AG10803 (cell line): ENCODE results near the gene FAR2.
A peak's percentile ranks its signal among the peaks of the same experiment; 100 is the strongest.
"Not testable (repeated sequence)": the region's sequence is repeated elsewhere in the genome, so short reads cannot be mapped to it uniquely, and the experiment has no call there.

Experiments used
- DNase-seq: peaks from one replicate; pipeline ENCODE4 v3.0.0; 2010; ENCODE audit warnings: low read depth
- H3K4me3 ChIP-seq: 2 replicates; pipeline ENCODE4 v1.5.1; 2011; ENCODE audit warnings: mild to moderate bottlenecking, low read length, control low read depth
- TF ChIP-seq, protein P1 (sequence below): conservative IDR thresholded peaks from 2 replicates; pipeline ENCODE4 v1.5.1; 2011; ENCODE audit warnings: mild to moderate bottlenecking, low read length, control low read depth, inconsistent platforms

FAR2 gene

DNA sequence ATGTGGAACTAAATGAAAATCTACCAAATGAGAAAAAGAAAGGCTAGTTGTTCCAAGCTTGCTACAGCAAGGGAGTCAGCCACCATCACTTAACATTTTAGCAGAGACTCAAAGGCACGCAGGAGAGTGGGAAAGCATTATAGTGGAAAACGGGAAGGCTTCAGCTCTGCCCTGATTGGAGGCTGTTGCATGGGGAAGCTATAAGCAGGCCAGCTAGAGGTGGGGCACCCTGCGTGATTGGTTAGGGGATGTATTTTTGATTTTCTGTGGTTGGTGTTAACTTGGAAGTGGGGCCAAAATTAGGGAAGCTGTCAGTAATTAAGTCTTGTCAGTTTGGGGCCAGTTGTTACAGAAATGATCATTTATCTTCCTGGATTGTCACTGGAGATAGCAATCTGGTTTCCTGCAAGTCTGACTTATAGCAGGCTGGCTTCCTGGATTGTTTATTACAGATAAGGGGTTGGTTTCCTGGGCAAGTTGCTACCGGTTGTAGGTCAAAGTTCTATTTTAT is 93.9 kb downstream of the FAR2 start:
- DNase-seq = no peak
- no peak overlapping the region for H3K4me3 ChIP-seq
- TF ChIP-seq, protein P1, sequence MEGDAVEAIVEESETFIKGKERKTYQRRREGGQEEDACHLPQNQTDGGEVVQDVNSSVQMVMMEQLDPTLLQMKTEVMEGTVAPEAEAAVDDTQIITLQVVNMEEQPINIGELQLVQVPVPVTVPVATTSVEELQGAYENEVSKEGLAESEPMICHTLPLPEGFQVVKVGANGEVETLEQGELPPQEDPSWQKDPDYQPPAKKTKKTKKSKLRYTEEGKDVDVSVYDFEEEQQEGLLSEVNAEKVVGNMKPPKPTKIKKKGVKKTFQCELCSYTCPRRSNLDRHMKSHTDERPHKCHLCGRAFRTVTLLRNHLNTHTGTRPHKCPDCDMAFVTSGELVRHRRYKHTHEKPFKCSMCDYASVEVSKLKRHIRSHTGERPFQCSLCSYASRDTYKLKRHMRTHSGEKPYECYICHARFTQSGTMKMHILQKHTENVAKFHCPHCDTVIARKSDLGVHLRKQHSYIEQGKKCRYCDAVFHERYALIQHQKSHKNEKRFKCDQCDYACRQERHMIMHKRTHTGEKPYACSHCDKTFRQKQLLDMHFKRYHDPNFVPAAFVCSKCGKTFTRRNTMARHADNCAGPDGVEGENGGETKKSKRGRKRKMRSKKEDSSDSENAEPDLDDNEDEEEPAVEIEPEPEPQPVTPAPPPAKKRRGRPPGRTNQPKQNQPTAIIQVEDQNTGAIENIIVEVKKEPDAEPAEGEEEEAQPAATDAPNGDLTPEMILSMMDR = no peak

DNA sequence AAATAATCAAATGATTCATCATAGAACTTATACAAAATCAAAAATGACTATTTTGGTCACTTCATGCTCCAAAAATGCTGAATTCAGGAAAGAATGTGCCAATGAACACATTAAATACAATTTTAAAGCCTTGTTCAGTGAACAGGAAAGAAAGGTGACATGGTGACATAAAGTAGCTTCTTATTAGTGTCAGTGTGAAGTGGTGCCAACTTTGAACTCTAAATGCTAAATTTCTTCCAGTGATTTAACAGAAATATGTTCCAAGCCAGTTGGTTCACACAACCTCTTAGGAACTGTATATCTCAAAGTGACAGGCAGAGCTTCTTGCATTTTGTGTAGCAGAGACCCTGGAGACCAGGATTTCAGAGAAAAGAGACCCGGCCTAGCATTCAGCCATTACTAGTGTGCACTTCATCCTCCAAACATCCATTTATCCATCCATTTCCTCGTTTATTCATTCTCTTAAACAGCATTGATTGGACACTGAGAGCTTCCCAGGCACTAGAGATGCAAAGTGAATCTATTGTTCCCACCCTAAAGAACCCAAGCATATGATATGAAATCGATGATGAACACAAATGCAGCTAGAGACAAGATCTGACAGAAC is 95.2 kb downstream of the FAR2 start:
- TF ChIP-seq, protein P1 = no peak
- no peak overlapping the region for H3K4me3 ChIP-seq
- DNase-seq = no peak

DNA sequence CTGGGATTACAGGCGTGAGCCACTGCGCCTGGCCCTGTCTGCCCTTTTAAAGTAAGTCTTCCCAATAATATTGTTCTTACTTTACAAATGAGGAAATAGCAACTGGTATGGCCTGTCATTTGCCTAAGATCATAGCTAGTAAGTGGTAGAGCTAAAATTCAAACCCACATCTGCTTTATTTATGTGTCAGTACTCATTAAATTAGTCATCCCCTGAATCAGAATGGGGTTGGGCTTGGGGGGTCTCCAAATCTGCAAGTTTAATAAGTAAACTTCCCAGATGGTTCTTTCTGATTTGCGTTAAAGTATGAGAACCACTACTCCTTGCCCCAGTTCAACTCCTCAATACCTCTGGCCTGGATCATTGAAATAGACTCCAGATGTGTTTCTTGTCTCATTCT is 96.2 kb downstream of the FAR2 start:
- DNase-seq = peak; percentile 8
- H3K4me3 ChIP-seq = no peak overlapping the region
- TF ChIP-seq, protein P1 = no peak

DNA sequence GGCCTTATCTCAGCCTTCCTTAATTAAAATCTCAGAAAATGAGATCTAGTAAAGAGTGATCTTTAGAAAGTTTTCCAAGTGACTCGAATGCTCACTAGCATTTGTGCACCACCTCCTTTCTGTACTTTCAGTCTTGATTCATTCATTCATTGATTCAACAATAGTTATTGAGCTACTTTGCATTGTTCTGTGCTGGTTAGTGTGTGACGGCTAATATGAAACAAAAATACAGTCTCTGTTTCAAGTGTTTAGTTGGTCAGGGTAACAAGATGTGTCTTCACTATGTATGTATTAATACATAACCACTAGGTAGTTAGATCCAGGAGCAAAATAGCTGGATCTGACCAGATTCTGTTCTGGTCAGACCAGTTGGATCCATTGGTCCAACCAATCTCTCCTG is 100.9 kb downstream of the FAR2 start:
- no peak for DNase-seq
- no peak overlapping the region for H3K4me3 ChIP-seq
- TF ChIP-seq, protein P1 = no peak

DNA sequence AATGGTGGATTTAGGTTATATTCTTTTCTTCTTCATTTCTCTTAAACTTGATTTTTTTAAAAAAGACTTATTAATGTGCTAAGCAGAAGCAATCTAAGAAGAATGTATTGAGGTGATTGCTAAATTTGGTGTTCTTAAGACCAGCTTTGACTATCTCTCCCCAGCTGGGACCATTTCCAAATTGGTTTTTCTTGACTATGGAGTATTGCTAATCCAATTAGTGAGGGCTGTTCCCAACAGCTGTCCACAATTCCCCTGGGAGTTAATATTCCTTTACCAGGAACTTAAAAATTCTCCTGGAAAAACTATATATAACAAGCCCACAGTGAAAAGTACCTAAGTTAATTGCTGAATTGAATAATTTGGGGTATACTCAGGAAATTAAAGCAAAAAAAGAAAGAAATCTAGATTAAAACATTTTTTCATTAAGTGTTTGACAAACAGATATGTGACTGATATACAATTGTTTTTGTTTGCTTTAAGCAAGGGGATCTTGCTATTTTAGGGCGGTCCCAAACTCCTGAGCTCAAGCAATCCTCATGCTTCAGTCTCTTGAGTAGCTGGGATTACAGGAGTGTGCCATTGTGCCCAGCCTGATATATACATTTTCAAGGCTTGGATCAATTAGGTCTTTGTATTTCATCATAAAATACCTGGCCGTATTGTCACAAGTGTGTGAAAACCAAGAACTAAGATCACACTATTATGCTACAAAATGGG is 105.0 kb downstream of the FAR2 start:
- no peak for DNase-seq
- TF ChIP-seq, protein P1 = no peak
- H3K4me3 ChIP-seq = no peak overlapping the region

DNA sequence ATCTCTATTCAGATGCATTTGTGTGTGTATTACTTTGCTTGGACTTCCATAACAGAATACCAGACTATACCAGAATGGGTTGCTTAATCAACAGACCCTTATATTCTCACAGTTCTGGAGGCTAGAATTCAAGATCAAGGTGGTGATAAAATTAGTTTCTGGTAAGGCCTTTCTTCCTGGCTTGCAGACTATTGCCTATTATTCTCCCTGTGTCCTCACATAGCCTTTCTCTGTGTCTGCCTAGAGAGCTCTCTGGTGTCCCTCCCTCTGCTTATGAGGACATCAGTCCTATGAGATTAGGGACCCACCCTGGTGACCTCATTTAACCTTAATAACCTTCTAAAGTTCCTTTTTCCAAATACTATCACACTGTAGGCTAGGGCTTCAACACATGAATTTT is 106.0 kb downstream of the FAR2 start:
- TF ChIP-seq, protein P1 = no peak
- no peak overlapping the region for H3K4me3 ChIP-seq
- no peak for DNase-seq

DNA sequence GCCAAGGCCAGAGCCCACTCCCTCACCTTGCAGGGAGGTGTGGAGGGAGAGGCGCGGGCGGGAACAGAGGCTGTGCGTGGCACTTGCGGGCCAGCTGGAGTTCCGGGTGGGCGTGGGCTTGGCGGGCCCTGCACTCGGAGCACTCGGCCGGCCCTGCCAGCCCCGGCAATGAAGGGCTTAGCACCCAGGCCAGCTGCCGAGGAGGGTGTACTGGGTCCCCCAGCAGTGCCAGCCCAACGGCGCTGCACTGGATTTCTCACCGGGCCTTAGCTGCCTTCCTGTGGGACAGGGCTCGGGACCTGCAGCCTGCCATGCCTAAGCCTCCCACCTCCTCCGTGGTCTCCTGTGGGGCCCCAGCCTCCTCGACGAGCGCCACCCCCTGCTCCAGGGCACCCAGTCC is 107.5 kb downstream of the FAR2 start:
- TF ChIP-seq, protein P1 = no peak
- no peak overlapping the region for H3K4me3 ChIP-seq
- no peak for DNase-seq

DNA sequence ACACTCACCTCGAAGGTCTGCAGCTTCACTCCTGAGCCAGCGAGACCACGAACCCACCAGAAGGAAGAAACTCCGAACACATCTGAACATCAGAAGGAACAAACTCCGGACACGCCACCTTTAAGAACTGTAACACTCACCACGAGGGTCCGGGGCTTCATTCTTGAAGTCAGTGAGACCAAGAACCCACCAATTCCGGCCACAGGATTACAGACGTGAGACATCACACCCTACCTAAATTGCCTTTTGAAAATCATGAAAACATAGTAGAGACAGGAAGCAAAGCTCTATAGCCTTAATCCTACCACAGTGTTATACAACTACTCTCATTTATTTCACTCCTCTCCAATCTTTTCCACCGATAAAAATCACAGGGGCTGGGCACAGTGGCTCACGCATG is 108.6 kb downstream of the FAR2 start:
- DNase-seq, H3K4me3 ChIP-seq: not testable (repeated sequence)
